Nephron (organoid): ENCODE data around the gene GALNT18.

ENCODE experiments used
- H3K27ac Mint-ChIP-seq, 3 experiments: 2 replicates each; pipeline ENCODE4 v1.8.0; 2020; ENCODE audit warnings: mixed read lengths in 3 of 3, mild to moderate bottlenecking in 2 of 3, moderate library complexity in 1 of 3
- H3K27me3 Mint-ChIP-seq: 2 replicates; pipeline ENCODE4 v1.8.0; 2021; ENCODE audit warnings: low read depth, mild to moderate bottlenecking, moderate library complexity, mixed read lengths
- H3K36me3 Mint-ChIP-seq: 2 replicates; pipeline ENCODE4 v1.8.0; 2020; ENCODE audit warnings: low read depth, mixed read lengths
- H3K4me1 Mint-ChIP-seq: 2 replicates; pipeline ENCODE4 v1.8.0; 2020; ENCODE audit warnings: mixed read lengths
- H3K4me3 Mint-ChIP-seq, 3 experiments: 2 replicates each; pipeline ENCODE4 v1.8.0; 2020; ENCODE audit warnings: mild to moderate bottlenecking in 3 of 3, mixed read lengths in 3 of 3, moderate library complexity in 2 of 3
- H3K9me3 Mint-ChIP-seq: 2 replicates; pipeline ENCODE4 v1.8.0; 2020; ENCODE audit warnings: mixed read lengths
- CTCF ChIP-seq, 3 experiments: fragments of 200-600 bp; sonication (generic); IDR thresholded peaks; one replicate each; pipeline ENCODE4 v1.5.0; 2021; ENCODE audit warnings: antibody characterized with exemption in 3 of 3; ENCODE audit not compliant: unreplicated experiment in 3 of 3

GALNT18 gene

DNA sequence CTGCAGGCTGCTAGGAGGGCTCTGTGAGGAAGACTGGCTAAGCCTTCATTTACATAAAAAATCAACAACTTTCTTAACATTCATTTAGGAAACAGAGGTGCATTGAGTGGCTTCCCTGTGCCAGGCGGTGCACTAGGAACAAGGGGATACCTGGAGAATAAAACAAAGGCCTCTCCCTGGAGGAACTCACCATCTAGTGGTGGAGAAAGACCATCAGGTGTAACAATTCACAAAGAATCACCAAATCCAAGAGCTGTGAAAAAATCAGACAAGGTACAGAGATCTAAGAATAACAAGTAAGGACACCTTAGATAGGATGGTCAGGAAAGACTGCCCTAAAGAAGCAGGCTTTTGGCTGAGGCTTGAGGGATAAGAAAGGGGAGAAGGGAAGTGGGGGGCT is 309.1 kb downstream of the GALNT18 start:
- H3K9me3 Mint-ChIP-seq, result no peaks in the 10 kb centered on the region
- H3K27me3 Mint-ChIP-seq, result no peaks in the 10 kb centered on the region
- no peak overlapping the region for H3K4me3 Mint-ChIP-seq
- no peak overlapping the region for H3K27ac Mint-ChIP-seq
- peaks cover 14% of the 10 kb centered on the region for H3K4me1 Mint-ChIP-seq
- TF ChIP-seq CTCF (IDR thresholded peaks at IDR 0.05; ENCODE audit: unreplicated experiment in 3 of 3), result no peak
- H3K36me3 Mint-ChIP-seq, result no peaks in the 10 kb centered on the region

DNA sequence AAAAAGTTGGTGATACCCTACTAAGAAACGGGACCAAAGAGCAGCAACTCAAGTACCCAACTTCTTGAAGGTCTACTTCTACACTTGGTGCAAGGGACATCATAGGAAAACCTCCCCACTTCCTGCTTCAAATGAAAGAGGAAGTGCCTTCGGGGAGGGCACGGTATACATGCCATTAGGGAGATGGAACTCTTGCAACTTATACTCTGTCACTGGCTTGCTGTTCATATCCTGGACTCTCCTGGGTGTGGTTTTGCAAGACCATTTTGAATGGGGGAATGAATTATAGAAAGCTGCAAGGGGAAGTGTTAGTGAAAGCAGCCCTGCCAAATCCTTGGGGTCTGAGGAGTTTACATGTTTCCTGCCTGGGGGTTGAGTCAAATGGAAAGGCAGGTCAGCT is 310.6 kb downstream of the GALNT18 start:
- Mint-ChIP-seq H3K4me1 (peaks cover 8% of the 10 kb centered on the region), H3K4me3 (no peak overlapping the region), H3K27me3 (no peaks in the 10 kb centered on the region), H3K36me3 (no peaks in the 10 kb centered on the region), H3K9me3 (no peaks in the 10 kb centered on the region), H3K27ac (no peak overlapping the region)
- TF ChIP-seq CTCF (IDR thresholded peaks at IDR 0.05; ENCODE audit: unreplicated experiment in 3 of 3), result no peak

- Mint-ChIP-seq H3K9me3 (no peaks in the 10 kb centered on the region), H3K36me3 (no peaks in the 10 kb centered on the region), H3K27ac (no peak overlapping the region), H3K27me3 (no peaks in the 10 kb centered on the region), H3K4me1 (peaks cover 7% of the 10 kb centered on the region), H3K4me3 (no peak overlapping the region)
- no peak for TF ChIP-seq CTCF (IDR thresholded peaks at IDR 0.05; ENCODE audit: unreplicated experiment in 3 of 3)
Measured at GRCh38 chr11:11309906-11310305, 311.9 kb downstream of the GALNT18 start.

- Mint-ChIP-seq H3K9me3 (no peaks in the 10 kb centered on the region), H3K27ac (no peak overlapping the region), H3K27me3 (peaks cover 7% of the 10 kb centered on the region), H3K36me3 (no peaks in the 10 kb centered on the region), H3K4me1 (no peaks in the 10 kb centered on the region), H3K4me3 (no peak overlapping the region)
- TF ChIP-seq CTCF (IDR thresholded peaks at IDR 0.05; ENCODE audit: unreplicated experiment in 3 of 3), result no peak
Measured at GRCh38 chr11:11308249-11308648, 313.6 kb downstream of the GALNT18 start.

DNA sequence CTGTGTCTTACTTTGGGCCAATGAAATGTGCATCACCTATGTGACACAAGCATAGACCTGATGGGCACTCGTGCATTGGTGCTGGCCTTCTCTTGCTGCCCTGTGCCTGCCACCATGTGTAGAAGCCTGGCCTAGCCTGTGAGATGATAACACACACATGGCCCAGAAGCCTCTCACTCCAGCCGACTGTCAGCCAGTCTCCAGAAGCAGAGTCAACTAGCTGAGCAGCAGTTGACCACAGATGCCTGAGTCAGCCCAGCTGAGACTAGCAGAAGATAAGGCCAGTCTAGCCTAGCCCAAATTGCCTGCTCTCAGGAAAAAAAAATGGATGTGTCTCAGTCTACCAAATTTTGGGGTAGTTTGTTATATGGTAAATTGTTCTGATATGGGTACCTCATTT is 314.9 kb downstream of the GALNT18 start:
- H3K9me3 Mint-ChIP-seq, result no peaks in the 10 kb centered on the region
- TF ChIP-seq CTCF (IDR thresholded peaks at IDR 0.05; ENCODE audit: unreplicated experiment in 3 of 3), result no peak
- H3K27me3 Mint-ChIP-seq, result peaks cover 14% of the 10 kb centered on the region

GRCh38 chr11:11304550-11304949 is 317.3 kb downstream of the GALNT18 start:
- Mint-ChIP-seq H3K36me3 (no peaks in the 10 kb centered on the region), H3K27ac (no peak overlapping the region), H3K27me3 (peaks cover 24% of the 10 kb centered on the region), H3K4me1 (no peaks in the 10 kb centered on the region), H3K9me3 (no peaks in the 10 kb centered on the region), H3K4me3 (no peak overlapping the region)
- no peak for TF ChIP-seq CTCF (IDR thresholded peaks at IDR 0.05; ENCODE audit: unreplicated experiment in 3 of 3)

More for the DNA sequence above, 314.9 kb downstream of the GALNT18 start:
- no peaks in the 10 kb centered on the region for H3K4me1 Mint-ChIP-seq
- no peak overlapping the region for H3K4me3 Mint-ChIP-seq
- no peaks in the 10 kb centered on the region for H3K36me3 Mint-ChIP-seq
- no peak overlapping the region for H3K27ac Mint-ChIP-seq
